ENCODE measurements around the gene DDN. TPM values are rescaled to one million over a fixed set of nuclear protein-coding genes. Genes with fewer than 3 reads are reported as not detected.

The DDN gene
- total and polyA plus RNA-seq, 10 of the 15 experiments (the other 5 are each of a cell fraction or from before 2014, with no cell fraction given) = 0.10 to 13.4 (median 3.7) TPM

GRCh38 chr12:49018261-49019119, 19.3 kb upstream of the DDN start, which contains the start of gene PRKAG1 (continued):
- TF ChIP-seq PKNOX1 (IDR thresholded peaks at IDR 0.05) = peak; percentile 58; the same call in 1 of the 2 replicates
- TF ChIP-seq MXI1 (IDR thresholded peaks at IDR 0.05; ENCODE audit: low read depth, low read length) = peak; percentile 71
- no peak for TF ChIP-seq EZH2 (IDR thresholded peaks at IDR 0.05; ENCODE audit: borderline replicate concordance, control insufficient read depth, low read depth, low read length)
- TF ChIP-seq, protein P1, sequence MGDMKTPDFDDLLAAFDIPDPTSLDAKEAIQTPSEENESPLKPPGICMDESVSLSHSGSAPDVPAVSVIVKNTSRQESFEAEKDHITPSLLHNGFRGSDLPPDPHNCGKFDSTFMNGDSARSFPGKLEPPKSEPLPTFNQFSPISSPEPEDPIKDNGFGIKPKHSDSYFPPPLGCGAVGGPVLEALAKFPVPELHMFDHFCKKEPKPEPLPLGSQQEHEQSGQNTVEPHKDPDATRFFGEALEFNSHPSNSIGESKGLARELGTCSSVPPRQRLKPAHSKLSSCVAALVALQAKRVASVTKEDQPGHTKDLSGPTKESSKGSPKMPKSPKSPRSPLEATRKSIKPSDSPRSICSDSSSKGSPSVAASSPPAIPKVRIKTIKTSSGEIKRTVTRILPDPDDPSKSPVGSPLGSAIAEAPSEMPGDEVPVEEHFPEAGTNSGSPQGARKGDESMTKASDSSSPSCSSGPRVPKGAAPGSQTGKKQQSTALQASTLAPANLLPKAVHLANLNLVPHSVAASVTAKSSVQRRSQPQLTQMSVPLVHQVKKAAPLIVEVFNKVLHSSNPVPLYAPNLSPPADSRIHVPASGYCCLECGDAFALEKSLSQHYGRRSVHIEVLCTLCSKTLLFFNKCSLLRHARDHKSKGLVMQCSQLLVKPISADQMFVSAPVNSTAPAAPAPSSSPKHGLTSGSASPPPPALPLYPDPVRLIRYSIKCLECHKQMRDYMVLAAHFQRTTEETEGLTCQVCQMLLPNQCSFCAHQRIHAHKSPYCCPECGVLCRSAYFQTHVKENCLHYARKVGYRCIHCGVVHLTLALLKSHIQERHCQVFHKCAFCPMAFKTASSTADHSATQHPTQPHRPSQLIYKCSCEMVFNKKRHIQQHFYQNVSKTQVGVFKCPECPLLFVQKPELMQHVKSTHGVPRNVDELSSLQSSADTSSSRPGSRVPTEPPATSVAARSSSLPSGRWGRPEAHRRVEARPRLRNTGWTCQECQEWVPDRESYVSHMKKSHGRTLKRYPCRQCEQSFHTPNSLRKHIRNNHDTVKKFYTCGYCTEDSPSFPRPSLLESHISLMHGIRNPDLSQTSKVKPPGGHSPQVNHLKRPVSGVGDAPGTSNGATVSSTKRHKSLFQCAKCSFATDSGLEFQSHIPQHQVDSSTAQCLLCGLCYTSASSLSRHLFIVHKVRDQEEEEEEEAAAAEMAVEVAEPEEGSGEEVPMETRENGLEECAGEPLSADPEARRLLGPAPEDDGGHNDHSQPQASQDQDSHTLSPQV (IDR thresholded peaks at IDR 0.05) = no peak
- TF ChIP-seq IKZF1 (conservative IDR thresholded peaks at IDR 0.05) = peak; percentile 85
- TF ChIP-seq RELA (IDR thresholded peaks at IDR 0.05; ENCODE audit: borderline replicate concordance, partially characterized antibody) = no peak
- TF ChIP-seq ZBED1 (IDR thresholded peaks at IDR 0.05; ENCODE audit: borderline replicate concordance) = peak; percentile 48; the same call in 1 of the 2 replicates
- peak; percentile 49 for TF ChIP-seq SMAD1 (IDR thresholded peaks at IDR 0.05; ENCODE audit: low read depth, partially characterized antibody)

All from GM12878 (cell line).